B cell (primary cell): ENCODE measurements around the gene TTC27. TPM values are rescaled to one million over a fixed set of nuclear protein-coding genes. Genes with fewer than 3 reads are reported as not detected.
A peak's percentile ranks its signal among the peaks of the same experiment; 100 is the strongest.

Experiments
- ATAC-seq: fragments of 200-7000 bp; cut with Tn5 transposase; one replicate; pipeline ENCODE4 v1.10.0; 2021; ENCODE audit warnings: low read depth, mild to moderate bottlenecking, moderate number of reproducible peaks, moderate library complexity
- CTCF ChIA-PET: fragments of 350-600 bp; sonication (Branson Sonifier 250); formaldehyde crosslinking; loops from one replicate; lab custom pipeline; 2021; ENCODE audit warnings: antibody characterized with exemption, inconsistent platforms; lab: Charles Lee
- POLR2A ChIA-PET: fragments of 350-600 bp; sonication (Branson Sonifier 250); formaldehyde crosslinking; loops from one replicate; lab custom pipeline; 2021; ENCODE audit warnings: antibody characterized with exemption; lab: Charles Lee
- DNase-seq: peaks from one replicate; pipeline ENCODE4 v3.0.0; 2013
- H2AFZ ChIP-seq: 2 replicates; pipeline ENCODE4 v1.6.1; 2012; ENCODE audit warnings: mild to moderate bottlenecking, low read depth, low read length; ENCODE audit not compliant: insufficient read depth, poor library complexity, severe bottlenecking
- H3K27ac ChIP-seq, 2 donors: 1 replicate in 1 of 2; 2 replicates in 1 of 2; pipeline ENCODE4 v1.5.1; 2012 to 2013; ENCODE audit warnings: low read length in 2 of 2, mild to moderate bottlenecking in 2 of 2, moderate library complexity in 1 of 2
- H3K27me3 ChIP-seq, 4 experiments: fragments of 200-600 bp in 1 of 4; sonication (generic) in 1 of 4; replicated peaks in 1 of 4; 1 replicate in 2 of 4; 2 replicates in 2 of 4; pipeline versions ENCODE4 v1.6.1 to v1.7.0; 2013 to 2016; ENCODE audit warnings: low read length in 3 of 4, mild to moderate bottlenecking in 2 of 4, mixed read lengths in 1 of 4, moderate library complexity in 1 of 4; ENCODE audit not compliant: insufficient read depth in 4 of 4, control insufficient read depth in 3 of 4; ENCODE audit errors: control extremely low read depth in 1 of 4
- H3K36me3 ChIP-seq, 2 experiments: replicated peaks in 1 of 2; 1 replicate in 1 of 2; 2 replicates in 1 of 2; pipeline versions ENCODE4 v1.6.1 to v1.7.1; 2013; ENCODE audit warnings: low read length in 1 of 2; ENCODE audit not compliant: insufficient read depth in 2 of 2, control insufficient read depth in 1 of 2; ENCODE audit errors: control extremely low read depth in 1 of 2, extremely low read depth in 1 of 2
- H3K4me1 ChIP-seq, 2 donors: fragments of 200-600 bp in 1 of 2; sonication (generic) in 1 of 2; 1 replicate in 1 of 2; 2 replicates in 1 of 2; pipeline versions ENCODE4 v1.5.1 to v1.6.1; 2013 to 2017; ENCODE audit warnings: low read length in 2 of 2; ENCODE audit not compliant: control insufficient read depth in 2 of 2, insufficient read depth in 2 of 2
- H3K4me2 ChIP-seq: replicated peaks from 2 replicates; pipeline ENCODE3; 2012; ENCODE audit warnings: mild to moderate bottlenecking, low read depth, low read length; ENCODE audit not compliant: poor library complexity, severe bottlenecking
- H3K4me3 ChIP-seq, 5 experiments: fragments of 200-600 bp in 1 of 5; sonication (generic) in 1 of 5; 1 replicate in 3 of 5; 2 replicates in 2 of 5; pipeline versions ENCODE4 v1.5.1 to v1.7.0; 2011 to 2016; ENCODE audit warnings: low read length in 4 of 5, mild to moderate bottlenecking in 4 of 5, low read depth in 2 of 5, control low read depth in 1 of 5, moderate library complexity in 1 of 5; ENCODE audit not compliant: insufficient read depth in 1 of 5; ENCODE audit errors: control extremely low read depth in 1 of 5, extremely low read depth in 1 of 5
- H3K79me2 ChIP-seq: fragments of 200-600 bp; sonication (generic); one replicate; pipeline ENCODE4 v1.6.0; 2016; ENCODE audit warnings: low read length; ENCODE audit not compliant: control insufficient read depth, insufficient read depth
- H3K9ac ChIP-seq: fragments of 200-600 bp; sonication (generic); 2 replicates; pipeline ENCODE4 v1.6.1; 2017; ENCODE audit warnings: mild to moderate bottlenecking, low read length, moderate library complexity
- H3K9me3 ChIP-seq, 3 donors: one replicate each; pipeline versions ENCODE4 v1.6.1 to v1.7.1; 2013; ENCODE audit warnings: low read length in 2 of 3; ENCODE audit not compliant: control insufficient read depth in 2 of 3, insufficient read depth in 1 of 3; ENCODE audit errors: control extremely low read depth in 1 of 3
- H4K20me1 ChIP-seq: 2 replicates; pipeline ENCODE4 v1.6.0; 2012; ENCODE audit warnings: mild to moderate bottlenecking, low read length; ENCODE audit not compliant: insufficient read depth, control insufficient read depth, poor library complexity, severe bottlenecking
- H3K27ac Mint-ChIP-seq: one replicate; pipeline ENCODE4 v1.8.0; 2021; ENCODE audit warnings: mixed read lengths
- H3K27me3 Mint-ChIP-seq: one replicate; pipeline ENCODE4 v1.8.0; 2021; ENCODE audit warnings: mixed read lengths
- H3K4me1 Mint-ChIP-seq: one replicate; pipeline ENCODE4 v1.8.0; 2021; ENCODE audit warnings: mixed read lengths
- H3K4me3 Mint-ChIP-seq: one replicate; pipeline ENCODE4 v1.8.0; 2021; ENCODE audit warnings: mixed read lengths
- H3K9me3 Mint-ChIP-seq: one replicate; pipeline ENCODE4 v1.8.0; 2022; ENCODE audit warnings: mixed read lengths; ENCODE audit not compliant: insufficient read depth
- CTCF ChIP-seq: fragments of 200-600 bp; IDR thresholded peaks from one replicate; pipeline ENCODE4 v1.8.0; 2022; ENCODE audit warnings: antibody characterized with exemption, mild to moderate bottlenecking
- EZH2 ChIP-seq: IDR thresholded peaks from 2 replicates; pipeline ENCODE4 v1.6.1; 2012; ENCODE audit warnings: borderline replicate concordance, low read depth, mild to moderate bottlenecking, moderate library complexity, low read length; ENCODE audit not compliant: insufficient read depth, poor library complexity, severe bottlenecking
- WGBS: methylation state at CpG from one replicate; pipeline ENCODE4 v1.1.5; 2013; ENCODE audit warnings: missing lambda C conversion rate; ENCODE audit not compliant: insufficient coverage; 5-methylcytosine and 5-hydroxymethylcytosine counted together
- intact Hi-C: fragments of 100-400 bp; cut with micrococcal nuclease; formaldehyde crosslinking; loops from one replicate; pipeline ENCODE4 v1.10.0; 2022
- polyA plus RNA-seq: library from polyadenylated mRNA; depleted of rRNA; stranded (reverse); fragments of >200 nt; gene quantifications from 2 replicates; pipeline ENCODE4 v1.2.3, GENCODE V29; 2012
- total RNA-seq, 2 donors: library from RNA; stranded (reverse); fragments of 120-200 nt in 1 of 2; gene quantifications; 1 replicate in 1 of 2; 2 replicates in 1 of 2; pipeline versions ENCODE4 v1.2.3 to v1.2.4, GENCODE V29; 2013 to 2022

TTC27 gene
- total and polyA plus RNA-seq, 2 donors (not counting 1 experiment from before 2014, with no cell fraction given) = 22.7 to 28.5 TPM

- no peak for TF ChIP-seq EZH2
- TF ChIP-seq CTCF = no peak
- no peaks in the 10 kb centered on the region for H4K20me1 ChIP-seq
- H3K9ac ChIP-seq = peak overlapping the region; percentile 60
- no peak overlapping the region for H3K27ac Mint-ChIP-seq
- intact Hi-C loops = no loop called here
- ChIA-PET CTCF (interaction anchor here (1.3 kb wide), 1 partner anchor 18 kb away, joined by 3 read pairs; no protein-coding TSS in a partner anchor), POLR2A (no interaction called here)
- H3K79me2 ChIP-seq = no peaks in the 10 kb centered on the region
- H3K9me3 Mint-ChIP-seq = no peaks in the 10 kb centered on the region
- H3K27ac ChIP-seq = peak overlapping the region in 1 of 2 donors; percentile 38
- H3K4me3 Mint-ChIP-seq = peak overlapping the region; percentile 36
- peaks cover 6 to 29% of the 10 kb centered on the region in 2 experiments for H3K36me3 ChIP-seq
- peaks cover 7% of the 10 kb centered on the region for H3K4me1 Mint-ChIP-seq
- peak overlapping the region; percentile 66 for H3K4me2 ChIP-seq
- H3K4me1 ChIP-seq = peaks cover 0 to 6% of the 10 kb centered on the region in 2 donors
- DNase-seq = no peak
- no peaks in the 10 kb centered on the region for H3K27me3 Mint-ChIP-seq
- ATAC-seq = no peak
- peaks cover 0 to 7% (median 0%) of the 10 kb centered on the region in 3 donors for H3K9me3 ChIP-seq
- 100% methylated on average over 1 of the region's 1 CpG for WGBS
- peak overlapping the region in 2 of 5 experiments; percentile 12 to 47 for H3K4me3 ChIP-seq
- H3K27me3 ChIP-seq = no peaks in the 10 kb centered on the region
- H2AFZ ChIP-seq = no peak overlapping the region
These were observed 127.8 kb downstream of the TTC27 start for GRCh38 chr2:32755666-32756065.

GRCh38 chr2:32756074-32756727 lies 128.4 kb downstream of the TTC27 start:
- no peaks in the 10 kb centered on the region for H3K9me3 Mint-ChIP-seq
- H3K27me3 Mint-ChIP-seq = no peaks in the 10 kb centered on the region
- peaks cover 4 to 33% of the 10 kb centered on the region in 2 experiments for H3K36me3 ChIP-seq
- no peak for DNase-seq
- no peak overlapping the region for H2AFZ ChIP-seq
- CTCF ChIA-PET = interaction anchor here (1.3 kb wide), 1 partner anchor 17 kb away, joined by 3 read pairs; no protein-coding TSS in a partner anchor
- H3K4me1 ChIP-seq = peaks cover 0 to 6% of the 10 kb centered on the region in 2 donors
- peak overlapping the region; percentile 66 for H3K4me2 ChIP-seq
- no peak overlapping the region for H3K27ac Mint-ChIP-seq
- peak overlapping the region in 1 of 2 donors; percentile 38 for H3K27ac ChIP-seq
- POLR2A ChIA-PET = no interaction called here
- 36% methylated on average over 6 of the region's 7 CpGs for WGBS
- intact Hi-C loops = no loop called here
- H4K20me1 ChIP-seq = no peaks in the 10 kb centered on the region
- peaks cover 0 to 7% (median 0%) of the 10 kb centered on the region in 3 donors for H3K9me3 ChIP-seq
- no peak for ATAC-seq
- H3K27me3 ChIP-seq = no peaks in the 10 kb centered on the region
- H3K4me1 Mint-ChIP-seq = peaks cover 7% of the 10 kb centered on the region
- H3K9ac ChIP-seq = peak overlapping the region; percentile 60
- H3K79me2 ChIP-seq = no peaks in the 10 kb centered on the region
- H3K4me3 ChIP-seq = peak overlapping the region in 3 of 5 experiments; percentile 7 to 47 (median 12)
- peak overlapping the region; percentile 36 for H3K4me3 Mint-ChIP-seq
- TF ChIP-seq CTCF = no peak
- TF ChIP-seq EZH2 = no peak
